ENCODE measurements around the gene PTGFRN. TPM values are rescaled to one million over a fixed set of nuclear protein-coding genes. Genes with fewer than 3 reads are reported as not detected.

The PTGFRN gene
- total RNA-seq, 1 donor, result 40.2 TPM

GRCh38 chr1:116989835-116990234 lies 80.1 kb downstream of the PTGFRN start:
- no peak for DNase-seq (ENCODE audit: insufficient read length, low spot score, missing footprints)
- Histone ChIP-seq H3K9me3 (ENCODE audit: low read depth, low read length) (no peaks in the 10 kb centered on the region), H3K27me3 (ENCODE audit: insufficient read depth, low read length) (no peaks in the 10 kb centered on the region), H4K20me1 (ENCODE audit: insufficient read depth, low read length) (no peaks in the 10 kb centered on the region), H3K27ac (ENCODE audit: low read depth, low read length) (peak overlapping the region; percentile 85), H3K79me2 (ENCODE audit: insufficient read depth, low read length) (no peaks in the 10 kb centered on the region), H3K4me1 (ENCODE audit: insufficient read depth, low read length) (peaks cover 20% of the 10 kb centered on the region), H3K4me3 (ENCODE audit: insufficient read depth, low read length) (no peak overlapping the region), H2AFZ (ENCODE audit: low read length) (no peak overlapping the region), H3K4me2 (ENCODE audit: insufficient read depth, low read length) (no peak overlapping the region), H3K36me3 (ENCODE audit: insufficient read depth, low read length) (no peaks in the 10 kb centered on the region)
- TF ChIP-seq, protein P1, sequence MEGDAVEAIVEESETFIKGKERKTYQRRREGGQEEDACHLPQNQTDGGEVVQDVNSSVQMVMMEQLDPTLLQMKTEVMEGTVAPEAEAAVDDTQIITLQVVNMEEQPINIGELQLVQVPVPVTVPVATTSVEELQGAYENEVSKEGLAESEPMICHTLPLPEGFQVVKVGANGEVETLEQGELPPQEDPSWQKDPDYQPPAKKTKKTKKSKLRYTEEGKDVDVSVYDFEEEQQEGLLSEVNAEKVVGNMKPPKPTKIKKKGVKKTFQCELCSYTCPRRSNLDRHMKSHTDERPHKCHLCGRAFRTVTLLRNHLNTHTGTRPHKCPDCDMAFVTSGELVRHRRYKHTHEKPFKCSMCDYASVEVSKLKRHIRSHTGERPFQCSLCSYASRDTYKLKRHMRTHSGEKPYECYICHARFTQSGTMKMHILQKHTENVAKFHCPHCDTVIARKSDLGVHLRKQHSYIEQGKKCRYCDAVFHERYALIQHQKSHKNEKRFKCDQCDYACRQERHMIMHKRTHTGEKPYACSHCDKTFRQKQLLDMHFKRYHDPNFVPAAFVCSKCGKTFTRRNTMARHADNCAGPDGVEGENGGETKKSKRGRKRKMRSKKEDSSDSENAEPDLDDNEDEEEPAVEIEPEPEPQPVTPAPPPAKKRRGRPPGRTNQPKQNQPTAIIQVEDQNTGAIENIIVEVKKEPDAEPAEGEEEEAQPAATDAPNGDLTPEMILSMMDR (IDR thresholded peaks at IDR 0.05; ENCODE audit: extremely low read depth, low read depth, low read length), result no peak

GRCh38 chr1:116990612-116991151 lies 81.0 kb downstream of the PTGFRN start:
- H3K27ac ChIP-seq (ENCODE audit: low read depth, low read length), result peak overlapping the region; percentile 85

GRCh38 chr1:116991171-116991845 lies 81.6 kb downstream of the PTGFRN start:
- Histone ChIP-seq H2AFZ (ENCODE audit: low read length) (no peak overlapping the region), H3K36me3 (ENCODE audit: insufficient read depth, low read length) (no peaks in the 10 kb centered on the region), H3K79me2 (ENCODE audit: insufficient read depth, low read length) (no peaks in the 10 kb centered on the region), H3K27ac (ENCODE audit: low read depth, low read length) (peak overlapping the region; percentile 85), H3K4me3 (ENCODE audit: insufficient read depth, low read length) (no peak overlapping the region), H3K4me2 (ENCODE audit: insufficient read depth, low read length) (no peak overlapping the region), H3K4me1 (ENCODE audit: insufficient read depth, low read length) (peaks cover 20% of the 10 kb centered on the region), H3K27me3 (ENCODE audit: insufficient read depth, low read length) (no peaks in the 10 kb centered on the region), H3K9me3 (ENCODE audit: low read depth, low read length) (no peaks in the 10 kb centered on the region), H4K20me1 (ENCODE audit: insufficient read depth, low read length) (no peaks in the 10 kb centered on the region)
- DNase-seq (ENCODE audit: insufficient read length, low spot score, missing footprints), result no peak
- TF ChIP-seq, protein P1 (IDR thresholded peaks at IDR 0.05; ENCODE audit: extremely low read depth, low read depth, low read length), result no peak

More at GRCh38 chr1:116990612-116991151, 81.0 kb downstream of the PTGFRN start:
- no peak overlapping the region for H3K4me2 ChIP-seq (ENCODE audit: insufficient read depth, low read length)
- no peak overlapping the region for H3K4me3 ChIP-seq (ENCODE audit: insufficient read depth, low read length)
- peaks cover 20% of the 10 kb centered on the region for H3K4me1 ChIP-seq (ENCODE audit: insufficient read depth, low read length)
- TF ChIP-seq, protein P1 (IDR thresholded peaks at IDR 0.05; ENCODE audit: extremely low read depth, low read depth, low read length), result no peak
- H3K79me2 ChIP-seq (ENCODE audit: insufficient read depth, low read length), result no peaks in the 10 kb centered on the region
- no peaks in the 10 kb centered on the region for H3K36me3 ChIP-seq (ENCODE audit: insufficient read depth, low read length)
- no peaks in the 10 kb centered on the region for H3K27me3 ChIP-seq (ENCODE audit: insufficient read depth, low read length)
- no peaks in the 10 kb centered on the region for H4K20me1 ChIP-seq (ENCODE audit: insufficient read depth, low read length)
- no peak overlapping the region for H2AFZ ChIP-seq (ENCODE audit: low read length)
- no peaks in the 10 kb centered on the region for H3K9me3 ChIP-seq (ENCODE audit: low read depth, low read length)
- peak; percentile 81 for DNase-seq (ENCODE audit: insufficient read length, low spot score, missing footprints)

GRCh38 chr1:116991918-116992317 lies 82.2 kb downstream of the PTGFRN start:
- Histone ChIP-seq H2AFZ (ENCODE audit: low read length) (no peak overlapping the region), H3K27ac (ENCODE audit: low read depth, low read length) (no peak overlapping the region), H4K20me1 (ENCODE audit: insufficient read depth, low read length) (no peaks in the 10 kb centered on the region), H3K4me1 (ENCODE audit: insufficient read depth, low read length) (peaks cover 25% of the 10 kb centered on the region), H3K4me3 (ENCODE audit: insufficient read depth, low read length) (no peak overlapping the region), H3K36me3 (ENCODE audit: insufficient read depth, low read length) (no peaks in the 10 kb centered on the region), H3K9me3 (ENCODE audit: low read depth, low read length) (no peaks in the 10 kb centered on the region), H3K79me2 (ENCODE audit: insufficient read depth, low read length) (no peaks in the 10 kb centered on the region), H3K27me3 (ENCODE audit: insufficient read depth, low read length) (no peaks in the 10 kb centered on the region), H3K4me2 (ENCODE audit: insufficient read depth, low read length) (no peak overlapping the region)
- DNase-seq (ENCODE audit: insufficient read length, low spot score, missing footprints), result no peak
- TF ChIP-seq, protein P1 (IDR thresholded peaks at IDR 0.05; ENCODE audit: extremely low read depth, low read depth, low read length), result no peak

Data from osteoblast (primary cell).